Transverse colon (tissue), 4 donors: Measurements from ENCODE around the gene SPINK13.
"Not testable (repeated sequence)": the region's sequence is repeated elsewhere in the genome, so short reads cannot be mapped to it uniquely, and the experiment has no call there.

Experiments
- CTCF ChIP-seq, 5 experiments: fragments of 200-600 bp in 3 of 5; fragments of 450-650 bp in 2 of 5; sonication (generic) in 3 of 5; IDR thresholded peaks; 1 replicate in 2 of 5; 2 replicates in 3 of 5; pipeline ENCODE4 v1.5.1; 2016 to 2017; ENCODE audit warnings: antibody characterized with exemption in 5 of 5, inconsistent platforms in 3 of 5, mild to moderate bottlenecking in 2 of 5, moderate library complexity in 1 of 5
- EP300 ChIP-seq: sonication (generic); formaldehyde crosslinking; IDR thresholded peaks from one replicate; pipeline ENCODE4 v1.6.1; 2017; ENCODE audit warnings: antibody characterized with exemption, low read depth
- POLR2A ChIP-seq: fragments of 450-650 bp; IDR thresholded peaks from one replicate; pipeline ENCODE4 v1.6.1; 2016; ENCODE audit warnings: antibody characterized with exemption, mild to moderate bottlenecking, moderate library complexity
- POLR2AphosphoS5 ChIP-seq, 3 donors: sonication (generic); formaldehyde crosslinking; IDR thresholded peaks; one replicate each; pipeline ENCODE4 v1.6.1; 2016; ENCODE audit warnings: antibody characterized with exemption in 3 of 3

GRCh38 chr5:148275129-148275528 is 6.5 kb downstream of the SPINK13 start:
- TF ChIP-seq POLR2A; CTCF (IDR thresholded peaks at IDR 0.05); EP300; POLR2AphosphoS5 (IDR thresholded peaks at IDR 0.05): not testable (repeated sequence)
